Epithelial cell of prostate (primary cell): ENCODE measurements around the gene CD22.

Experiments used
- DNase-seq: peaks from one replicate; pipeline ENCODE4 v3.0.0-alpha.2; 2011; ENCODE audit warnings: low read depth, low spot score
- H3K27ac ChIP-seq: fragments of 450-650 bp; 2 replicates; pipeline ENCODE4 v1.5.1; 2017; ENCODE audit warnings: mild to moderate bottlenecking

CD22 gene

DNA sequence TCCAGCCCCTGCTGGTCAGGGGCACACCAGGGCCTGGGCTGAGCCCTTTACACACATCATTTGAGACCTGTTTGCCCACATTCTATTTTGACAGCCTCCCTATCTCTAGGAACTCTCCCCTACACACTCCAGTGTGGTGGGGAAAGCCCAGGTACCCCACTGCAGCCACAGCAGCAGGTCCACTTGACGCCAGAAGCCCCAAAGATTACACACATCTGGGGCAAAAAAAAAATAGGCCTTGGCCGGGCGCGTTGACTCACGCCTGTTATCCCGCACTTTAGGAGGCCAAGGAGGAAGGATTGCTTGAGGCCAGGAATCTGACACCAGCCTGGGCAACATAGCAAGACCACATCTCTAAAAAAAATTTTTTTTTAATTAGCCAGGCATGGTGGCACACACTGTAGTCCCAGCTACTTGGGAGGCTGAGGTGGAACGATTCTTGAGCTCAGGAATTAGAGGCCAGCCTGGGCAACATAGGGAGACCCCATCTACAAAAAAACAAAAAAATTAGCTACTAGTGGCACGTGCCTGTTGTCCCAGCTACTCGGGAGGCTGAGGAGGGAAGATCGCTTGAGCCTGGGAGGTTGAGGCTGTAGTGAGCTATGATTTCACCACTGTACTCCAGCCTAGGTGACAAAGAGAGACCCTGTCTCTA, 18.0 kb upstream of the CD22 start:
- H3K27ac ChIP-seq, result no peak overlapping the region
- no peak for DNase-seq

DNA sequence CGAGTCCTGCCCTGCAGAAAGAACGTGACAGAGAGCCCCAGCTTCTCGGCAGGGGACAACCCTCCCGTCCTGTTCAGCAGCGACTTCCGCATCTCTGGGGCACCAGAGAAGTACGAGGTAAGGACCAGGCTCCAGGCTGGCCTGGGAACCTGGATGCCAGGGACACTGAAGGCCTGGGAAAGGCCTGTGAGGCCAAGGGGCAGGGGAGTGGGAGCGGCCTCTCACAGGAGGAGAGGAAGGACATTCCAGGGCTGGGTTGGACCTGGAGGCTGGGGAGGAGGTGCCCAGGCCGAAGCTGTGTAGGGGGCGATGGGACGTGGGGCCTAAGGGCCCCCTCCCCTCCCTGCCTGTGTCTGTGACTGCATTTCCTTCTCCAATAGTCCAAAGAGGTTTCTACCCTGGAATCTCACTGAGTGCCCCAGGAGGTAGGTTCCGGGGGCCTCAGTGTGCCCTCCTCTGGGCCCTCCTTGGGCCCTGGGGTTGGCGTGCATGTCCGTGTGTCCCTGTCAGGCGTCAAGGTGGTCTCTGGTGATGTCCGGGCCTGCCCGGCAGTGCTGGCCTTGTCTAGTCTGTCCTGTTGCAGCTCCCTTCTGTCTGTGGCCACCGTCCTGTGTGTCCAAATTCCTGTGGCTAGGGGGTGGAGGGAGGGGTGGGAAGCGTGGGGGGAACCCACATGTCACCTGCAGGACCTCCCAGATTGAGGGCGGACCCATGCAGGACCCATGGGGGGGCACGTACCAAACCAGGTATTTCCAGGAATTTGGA, 16.9 kb upstream of the CD22 start:
- no peak for DNase-seq
- H3K27ac ChIP-seq, result no peak overlapping the region

DNA sequence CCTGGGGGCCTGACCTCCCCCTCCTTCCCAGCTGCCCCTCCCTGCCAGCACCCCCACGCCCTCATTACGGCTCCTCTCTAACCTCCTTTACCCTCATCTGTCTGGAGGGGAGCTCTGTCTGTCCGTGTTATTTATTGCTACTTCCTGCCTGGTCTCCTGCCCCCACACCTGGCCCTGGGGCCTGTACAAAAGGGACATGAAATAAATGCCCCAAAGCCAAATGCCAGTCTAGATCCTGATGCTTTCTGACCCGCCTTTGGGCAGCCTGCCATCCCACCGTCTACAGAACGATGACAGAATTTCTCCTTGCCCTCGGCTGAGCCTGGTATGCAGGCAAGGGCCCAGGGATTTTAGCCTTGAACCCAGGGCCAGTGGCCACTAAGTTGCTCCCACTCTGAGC, 15.4 kb upstream of the CD22 start:
- no peak overlapping the region for H3K27ac ChIP-seq
- DNase-seq, result no peak

DNA sequence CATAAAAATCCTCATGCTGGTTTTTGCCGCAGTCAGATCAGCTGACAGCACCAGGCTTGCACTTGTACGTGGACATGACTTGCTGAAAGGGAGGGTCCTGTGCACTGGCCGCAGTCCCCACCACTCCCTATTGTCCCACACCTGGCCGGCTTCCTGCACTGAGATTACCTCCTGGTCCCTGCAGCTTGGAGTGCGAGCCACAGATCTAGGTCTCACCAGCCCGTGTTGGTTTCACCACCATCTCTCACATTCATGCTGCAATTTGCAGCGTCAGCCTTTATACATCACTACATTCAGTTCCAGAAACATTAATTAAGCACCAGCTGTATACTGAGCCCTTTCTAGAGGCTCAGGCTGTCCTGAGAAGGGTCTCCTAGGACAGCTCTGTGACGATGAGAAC, 15.0 kb upstream of the CD22 start:
- no peak for DNase-seq
- no peak overlapping the region for H3K27ac ChIP-seq

DNA sequence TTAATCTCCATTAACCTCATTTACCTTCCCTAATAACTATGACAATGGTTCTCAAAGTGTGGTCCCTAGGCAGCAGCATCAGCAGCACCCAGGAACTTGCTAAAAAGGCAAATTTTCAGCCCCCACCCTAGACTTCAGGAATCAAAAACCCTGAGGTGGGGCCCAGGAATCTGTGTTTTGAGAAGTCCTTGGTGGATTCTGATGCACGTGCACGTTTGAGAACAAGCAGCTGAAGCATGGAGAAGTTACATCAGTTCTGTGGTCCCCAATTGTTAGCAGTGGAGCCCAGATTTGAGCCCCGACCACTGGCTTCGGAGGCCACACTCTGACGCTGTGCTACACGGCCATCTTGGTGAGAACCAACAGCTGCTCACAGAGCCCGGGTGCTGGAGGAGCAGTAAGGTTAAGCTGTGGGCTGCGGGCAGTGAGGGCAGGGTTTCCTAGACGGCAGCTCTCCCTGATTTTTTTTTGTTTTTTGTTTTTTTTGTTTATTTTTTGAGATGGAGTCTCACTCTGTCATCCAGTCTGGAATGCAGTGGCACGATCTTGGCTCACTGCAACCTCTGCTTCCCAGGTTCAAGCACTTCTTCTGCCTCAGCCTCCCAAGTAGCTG, 14.0 kb upstream of the CD22 start:
- no peak for DNase-seq
- no peak overlapping the region for H3K27ac ChIP-seq

DNA sequence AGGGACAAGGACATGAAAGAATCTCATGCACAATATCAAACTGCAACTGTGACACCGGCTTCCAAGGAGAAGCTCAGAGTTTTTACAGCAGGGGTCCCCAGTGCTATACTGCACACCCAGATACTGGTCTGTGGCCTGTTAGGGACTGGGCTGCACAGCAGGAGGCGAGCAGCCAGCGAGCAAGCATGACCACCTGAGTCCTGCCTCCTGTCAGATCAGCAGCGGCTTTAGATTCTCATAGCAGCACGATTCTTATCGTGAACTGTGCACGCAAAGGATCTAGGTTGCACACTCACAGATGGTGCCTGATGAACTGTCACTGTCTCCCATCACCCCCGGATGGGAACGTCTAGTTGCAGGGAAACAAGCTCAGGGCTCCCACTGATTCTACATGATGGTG, 13.1 kb upstream of the CD22 start:
- no peak for DNase-seq
- no peak overlapping the region for H3K27ac ChIP-seq

DNA sequence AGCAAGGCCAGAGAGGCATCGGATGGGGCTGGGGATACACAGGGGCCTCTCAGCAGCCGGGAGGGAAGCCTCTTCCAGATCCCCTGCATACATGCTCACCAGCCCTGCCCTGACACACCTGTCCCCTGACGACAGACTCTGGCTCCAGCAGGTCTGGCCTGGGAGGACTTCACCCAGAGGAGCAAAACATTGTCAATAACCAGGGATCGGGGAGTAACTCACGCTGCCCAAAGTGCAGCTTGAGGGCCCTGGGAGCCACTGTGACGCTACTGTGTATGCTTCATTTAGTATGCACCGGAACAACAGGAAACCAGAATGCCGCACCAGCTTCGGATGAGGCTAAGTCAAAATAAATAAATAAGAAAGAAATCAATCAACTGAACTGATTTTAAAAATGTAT, 12.4 kb upstream of the CD22 start:
- no peak overlapping the region for H3K27ac ChIP-seq
- DNase-seq, result no peak

DNA sequence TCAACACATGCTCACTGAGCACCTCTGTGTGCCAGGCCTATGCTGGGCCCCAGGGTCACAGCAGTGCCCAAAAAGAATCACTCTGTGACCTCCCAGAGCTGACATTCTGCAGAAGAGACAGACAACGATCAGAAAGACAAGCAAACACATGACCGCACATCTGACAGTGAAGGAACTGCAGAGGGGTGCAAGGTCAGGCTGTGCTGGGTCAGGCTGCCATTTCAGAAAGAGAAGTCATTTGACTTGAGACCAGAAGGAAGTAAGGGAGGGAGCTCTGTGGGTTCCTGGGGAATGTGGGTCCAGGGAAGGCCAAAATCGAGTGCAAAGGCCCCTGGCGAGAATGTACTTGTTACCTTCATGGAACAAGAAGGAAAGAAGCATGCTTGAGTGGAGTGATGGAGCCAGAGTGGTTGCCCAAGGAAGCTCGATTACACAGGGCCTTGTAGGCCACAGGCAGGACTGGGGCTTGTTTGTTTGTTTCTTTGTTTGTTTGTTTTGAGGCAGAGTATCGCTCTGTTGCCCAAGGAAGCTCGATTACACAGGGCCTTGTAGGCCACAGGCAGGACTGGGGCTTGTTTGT, 11.4 kb upstream of the CD22 start:
- DNase-seq, result no peak
- H3K27ac ChIP-seq, result no peak overlapping the region

DNA sequence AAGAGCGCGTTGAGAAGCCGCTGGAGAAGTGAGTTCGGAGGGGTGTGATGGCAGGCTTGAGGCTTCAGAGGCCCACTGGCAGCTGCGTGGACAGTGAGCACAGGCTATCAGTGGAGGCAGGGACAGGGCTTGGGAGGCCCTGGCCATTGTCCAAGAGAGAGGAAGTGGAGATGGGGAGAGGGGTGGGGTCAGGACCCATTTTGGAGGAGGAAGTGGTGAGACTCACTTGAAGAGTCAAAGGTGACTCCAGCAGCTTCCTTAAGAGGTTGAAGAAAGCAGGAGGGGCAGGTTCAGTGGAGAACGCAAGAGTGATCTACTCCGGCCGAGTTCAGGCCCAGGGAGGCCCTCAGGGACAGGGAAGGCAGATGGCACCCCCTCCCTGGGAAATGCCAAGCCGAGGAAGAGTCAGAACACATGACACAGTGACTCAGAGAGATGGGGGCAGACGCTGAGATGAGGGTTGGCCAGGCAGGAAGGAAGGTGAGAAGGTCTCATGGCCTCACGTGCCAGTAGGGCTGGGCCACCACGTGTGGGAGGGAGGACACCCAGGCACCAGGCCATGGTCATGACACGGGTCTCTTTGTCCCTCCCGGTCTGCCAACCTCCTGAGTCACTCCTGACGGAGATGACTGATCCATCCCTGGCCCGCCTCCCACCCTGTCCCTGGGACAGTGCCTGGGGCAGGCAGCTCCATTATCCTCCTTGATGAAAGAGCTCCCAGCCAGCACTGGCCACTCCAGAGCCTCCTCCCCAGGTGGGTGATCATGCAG, 10.1 kb upstream of the CD22 start:
- H3K27ac ChIP-seq, result peak overlapping the region; percentile 68
- peak; percentile 71 for DNase-seq

DNA sequence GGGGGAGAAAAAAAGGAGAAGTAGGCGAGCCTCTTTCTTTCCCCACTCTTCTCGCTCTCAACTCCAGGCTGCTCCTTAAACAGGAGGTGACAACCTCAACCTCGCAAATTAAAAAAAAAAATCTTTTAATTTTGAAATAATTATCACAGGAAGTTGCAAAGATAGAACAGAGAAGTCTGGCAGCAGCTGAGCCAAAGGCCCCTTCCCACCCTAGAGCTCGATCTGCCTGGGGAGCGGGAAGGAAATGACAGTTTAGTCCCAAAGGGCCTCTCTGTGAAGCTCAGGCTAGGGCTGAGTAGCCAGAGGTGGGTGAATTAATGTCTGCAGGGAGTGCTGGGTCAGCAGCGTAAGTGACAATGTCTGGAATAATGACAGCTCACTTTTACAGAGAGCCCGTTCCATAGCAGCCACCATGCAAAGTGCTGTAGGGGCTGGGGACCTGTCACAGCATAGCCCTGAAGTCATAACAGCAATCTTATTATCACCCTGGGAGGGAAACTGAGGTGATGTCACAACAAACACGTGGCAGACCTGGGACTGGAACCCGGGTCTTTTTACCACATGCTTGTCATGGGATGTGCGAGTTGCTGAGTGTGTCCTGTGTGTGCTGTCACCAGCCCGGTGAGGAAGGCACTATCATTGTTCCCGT, 8.8 kb upstream of the CD22 start:
- H3K27ac ChIP-seq, result no peak overlapping the region
- no peak for DNase-seq

DNA sequence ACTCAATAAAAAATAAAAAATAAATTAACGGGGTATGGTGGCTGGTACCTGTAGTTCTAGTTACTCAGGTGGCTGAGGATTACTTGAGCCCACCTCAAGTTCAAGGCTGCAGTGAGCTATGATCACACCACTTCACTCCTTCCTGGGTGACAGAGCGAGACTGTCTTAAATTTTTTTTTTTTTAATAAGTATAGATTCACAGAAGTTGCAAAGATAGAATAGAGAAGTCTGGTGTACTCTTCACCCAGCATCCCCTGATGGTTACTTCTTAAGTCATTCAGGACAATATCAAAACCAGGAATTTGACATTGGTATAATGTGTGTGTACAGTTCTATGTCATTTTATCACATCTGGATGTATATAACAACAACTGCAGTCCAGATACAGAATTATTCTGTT, 7.7 kb upstream of the CD22 start:
- H3K27ac ChIP-seq, result no peak overlapping the region

DNA sequence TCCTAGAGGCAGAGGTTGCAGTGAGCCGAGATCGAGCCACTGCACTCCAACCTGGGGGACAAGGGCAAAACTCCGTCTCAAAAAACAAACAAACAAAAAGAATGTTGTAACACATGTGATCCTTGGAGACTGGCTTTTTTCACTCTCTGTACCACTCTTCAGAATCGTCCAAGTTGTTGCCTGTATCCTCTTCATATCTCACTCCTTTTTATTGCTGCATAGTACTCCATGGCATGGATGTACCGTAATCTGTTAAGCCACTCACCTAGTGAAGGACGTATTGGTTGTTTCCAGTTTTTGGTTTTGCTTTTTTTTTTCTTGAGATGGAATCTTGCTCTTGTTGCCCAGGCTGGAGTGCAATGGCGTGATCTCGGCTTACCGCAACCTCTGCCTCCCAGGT, 7.0 kb upstream of the CD22 start:
- no peak for DNase-seq
- no peak overlapping the region for H3K27ac ChIP-seq

More for the DNA sequence above, 7.7 kb upstream of the CD22 start:
- DNase-seq, result no peak

DNA sequence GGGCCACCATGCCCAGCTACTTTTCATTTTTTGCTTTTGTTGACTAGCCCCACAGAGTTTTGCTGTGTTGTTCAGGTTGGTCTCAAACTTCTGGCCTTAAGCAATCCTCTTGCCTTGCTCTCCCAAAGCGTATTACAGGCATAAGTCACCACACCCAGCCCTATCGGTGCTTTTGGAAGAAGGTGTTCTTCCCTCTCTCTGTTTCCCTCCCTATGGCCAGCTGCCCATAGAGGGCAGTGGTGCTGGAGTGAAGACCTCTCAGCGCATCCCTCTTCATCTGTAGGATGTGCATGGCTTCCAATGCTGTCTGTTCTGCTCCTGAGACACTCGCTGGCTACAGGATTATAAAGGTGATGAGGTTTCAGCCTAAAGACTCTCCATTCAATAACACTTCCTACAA, 1.3 kb upstream of the CD22 start:
- DNase-seq, result no peak
- no peak overlapping the region for H3K27ac ChIP-seq

DNA sequence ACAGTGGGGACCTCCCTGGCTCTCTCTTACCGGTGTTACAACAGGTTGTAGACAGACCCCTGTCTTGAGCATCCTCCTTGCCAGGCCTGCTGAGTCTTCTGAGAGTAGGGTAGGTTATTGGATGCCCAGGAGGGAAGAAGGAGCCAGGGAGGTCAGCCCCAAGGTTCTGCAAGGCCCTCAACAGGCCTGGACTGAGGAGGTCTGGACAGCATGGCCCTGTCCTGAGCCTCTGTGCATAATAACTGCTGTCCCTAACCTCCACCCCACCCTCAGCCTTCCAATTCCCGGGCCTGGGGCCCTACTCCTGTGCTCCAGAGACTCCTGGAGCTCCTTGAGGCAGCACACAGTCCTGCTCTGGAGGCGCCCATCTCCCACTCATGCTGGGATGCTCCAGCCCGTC, 336 bp downstream of the CD22 start:
- DNase-seq, result no peak
- no peak overlapping the region for H3K27ac ChIP-seq

DNA sequence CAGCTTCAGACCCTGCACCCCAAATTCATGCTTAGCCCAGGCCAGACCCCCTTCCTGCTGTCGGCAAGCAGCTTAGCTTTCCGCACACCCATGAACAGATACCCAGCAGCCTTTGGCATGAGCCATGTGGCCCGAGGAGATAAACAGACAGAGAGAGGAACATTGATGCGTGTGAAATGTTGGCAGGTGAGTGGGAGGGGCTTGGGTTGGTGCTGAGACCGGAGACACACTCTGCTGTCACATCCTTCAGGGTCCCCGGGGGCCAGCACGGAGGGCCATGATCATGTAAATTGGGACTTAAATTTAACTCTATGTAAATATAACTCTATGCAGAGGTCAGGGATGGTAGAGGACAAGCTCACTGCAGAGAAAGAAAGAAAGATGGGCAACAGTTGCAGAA, 1.5 kb downstream of the CD22 start:
- no peak for DNase-seq
- no peak overlapping the region for H3K27ac ChIP-seq

DNA sequence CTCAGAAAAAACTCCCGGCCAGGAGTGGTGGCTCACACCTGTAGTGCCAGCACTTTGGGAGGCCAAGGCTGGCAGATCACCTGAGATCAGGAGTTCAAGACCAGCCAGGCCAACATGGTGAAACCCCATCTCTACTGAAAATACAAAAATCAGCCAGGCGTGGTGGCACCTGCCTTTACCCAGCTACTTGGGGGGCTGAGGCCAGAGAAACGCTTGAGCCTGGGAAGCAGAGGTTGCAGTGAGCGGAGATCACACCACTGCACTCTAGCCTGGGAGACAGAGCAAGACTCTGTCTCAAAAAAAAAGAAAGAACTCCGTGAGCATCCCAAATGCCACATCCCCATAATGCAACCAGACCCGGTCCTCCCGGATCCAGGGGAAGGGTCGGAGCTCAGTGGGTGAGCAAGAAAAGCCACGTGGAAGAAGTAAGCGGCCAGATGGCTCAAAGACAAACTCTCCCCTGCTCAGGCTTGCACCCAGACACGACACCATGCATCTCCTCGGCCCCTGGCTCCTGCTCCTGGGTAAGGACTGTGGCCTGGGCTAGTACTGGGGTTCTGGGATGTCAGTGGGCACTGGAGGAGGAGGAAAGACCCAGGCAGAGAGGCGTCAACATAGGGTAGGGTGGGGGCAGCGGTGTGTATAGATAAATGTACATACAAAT, 2.7 kb downstream of the CD22 start:
- no peak overlapping the region for H3K27ac ChIP-seq
- no peak for DNase-seq

DNA sequence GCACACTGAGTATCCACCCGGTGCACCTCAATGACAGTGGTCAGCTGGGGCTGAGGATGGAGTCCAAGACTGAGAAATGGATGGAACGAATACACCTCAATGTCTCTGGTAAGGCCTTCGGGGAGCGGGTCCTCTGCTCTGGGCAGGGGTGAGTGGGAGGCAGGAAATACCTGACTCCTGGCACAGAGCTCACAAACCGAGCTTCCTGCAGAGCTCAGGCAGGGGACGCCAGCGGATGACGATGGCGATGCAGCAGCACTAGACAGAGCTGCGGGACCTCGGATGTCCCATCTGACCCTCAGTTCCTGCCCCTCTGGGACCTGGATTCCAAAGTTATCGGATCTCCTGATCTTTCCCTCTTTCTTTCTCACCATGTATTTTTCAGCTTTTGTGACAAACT, 3.8 kb downstream of the CD22 start:
- H3K27ac ChIP-seq, result no peak overlapping the region
- DNase-seq, result no peak

DNA sequence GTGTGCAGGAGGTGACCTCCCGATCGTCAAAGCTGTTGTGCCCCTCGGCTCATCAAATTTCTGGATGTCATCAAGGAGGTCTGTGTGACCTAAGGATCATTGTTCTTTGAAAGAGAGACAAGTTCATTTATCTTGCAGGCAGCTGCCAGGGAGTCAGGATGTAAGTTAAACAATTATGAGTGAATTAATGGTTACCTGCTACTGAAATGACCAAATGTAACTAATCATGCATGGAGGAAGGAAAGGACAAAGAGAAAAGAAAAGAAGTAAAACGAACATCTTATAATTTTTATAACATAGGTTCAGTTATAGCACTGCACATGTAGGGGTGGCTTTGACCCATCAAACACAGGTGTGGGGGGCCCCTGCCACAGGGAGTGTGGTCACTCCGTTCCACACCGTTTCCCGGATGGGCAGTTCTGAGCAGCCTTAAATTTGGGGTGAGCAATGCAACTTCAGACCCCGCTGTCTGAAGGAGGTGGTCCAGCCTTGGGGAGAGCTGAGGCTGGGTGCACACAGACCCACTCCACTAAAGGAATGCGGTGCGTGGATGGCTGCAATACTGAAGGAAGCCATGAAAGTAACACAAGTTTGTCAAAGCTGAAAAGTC, 5.3 kb downstream of the CD22 start:
- DNase-seq, result no peak
- no peak overlapping the region for H3K27ac ChIP-seq
